Psoas muscle (tissue), 8 donors: ENCODE results near the gene RBM20. TPM values are rescaled to one million over a fixed set of nuclear protein-coding genes. Genes with fewer than 3 reads are reported as not detected.
"Not testable (repeated sequence)": the region's sequence is repeated elsewhere in the genome, so short reads cannot be mapped to it uniquely, and the experiment has no call there.

Experiments used
- ATAC-seq, 4 donors: fragments of 200-7000 bp; cut with Tn5 transposase; one replicate each; pipeline ENCODE4 v1.9.1; 2020; ENCODE audit warnings: moderate library complexity in 3 of 4, mild to moderate bottlenecking in 2 of 4
- DNase-seq, 2 donors: peaks; one replicate each; pipeline ENCODE4 v3.0.0-alpha.2; 2020
- H3K27ac ChIP-seq: fragments of 200-600 bp; one replicate; pipeline ENCODE4 v1.8.0; 2022
- H3K27me3 ChIP-seq, 3 donors: fragments of 200-600 bp in 1 of 3; one replicate each; pipeline versions ENCODE4 v1.6.1 to v1.8.0; 2013 to 2022; ENCODE audit warnings: low read length in 2 of 3, mild to moderate bottlenecking in 2 of 3, moderate library complexity in 1 of 3; ENCODE audit not compliant: insufficient read depth in 3 of 3
- H3K36me3 ChIP-seq, 2 donors: fragments of 200-600 bp in 1 of 2; one replicate each; pipeline versions ENCODE4 v1.6.1 to v1.8.0; 2013 to 2022; ENCODE audit warnings: low read depth in 1 of 2, mild to moderate bottlenecking in 1 of 2, moderate library complexity in 1 of 2; ENCODE audit not compliant: insufficient read depth in 1 of 2
- H3K4me1 ChIP-seq: fragments of 200-600 bp; one replicate; pipeline ENCODE4 v1.8.0; 2022
- H3K4me3 ChIP-seq: fragments of 200-600 bp; one replicate; pipeline ENCODE4 v1.8.0; 2022; ENCODE audit warnings: mild to moderate bottlenecking
- H3K9me3 ChIP-seq: fragments of 200-600 bp; one replicate; pipeline ENCODE4 v1.8.0; 2022
- WGBS, 3 donors: extraction: QIAGEN DNeasy Blood & Tissue Kit; methylation state at CpG; one replicate each; pipeline versions ENCODE4 v1.1.6 to v1.1.7; 2013; 5-methylcytosine and 5-hydroxymethylcytosine counted together
- intact Hi-C, 2 donors: fragments of 100-400 bp; cut with DNase I; formaldehyde crosslinking; loops; one replicate each; pipeline versions ENCODE4 v1.11.0 to v1.14.2; 2022
- polyA plus RNA-seq, 3 donors: library from polyadenylated mRNA; stranded (reverse); fragments of 200-250 nt; gene quantifications; one replicate each; pipeline ENCODE4 v1.2.3, GENCODE V29; 2013
- total RNA-seq, 4 donors: library from RNA; stranded (reverse); fragmentation: NEBNext Ultra II Directional in 2 of 4; extraction: Animal tissue kit (Norgen Biotek cat#: 25700) in 2 of 4; gene quantifications; one replicate each; pipeline versions ENCODE4 v1.2.1 to v1.2.4, GENCODE V29; 2021 to 2023
- TF ChIP-seq, protein P1 (sequence below): fragments of 200-600 bp; IDR thresholded peaks from one replicate; pipeline ENCODE4 v1.8.0; 2022; ENCODE audit warnings: antibody characterized with exemption
- donor health status: healthy with polysubstance abuse.
- donor health status: DM: no; HTN: no; CAD: no; lungs with moderate emphysema.
- donor health status: Bipolar disorder and iron deficiency.
- donor health status: healthy.
- donor health status: DM: yes; HTN: yes; CAD: no.
- donor health status: DM: no; HTN: no; CAD: no.
- donor health status: DM: no; HTN: no; CAD: no.
- donor health status: DM: yes; HTN: yes; CAD: no.

RBM20 gene
- total and polyA plus RNA-seq, 7 donors = 1.6 to 48.8 (median 14.2) TPM

DNA sequence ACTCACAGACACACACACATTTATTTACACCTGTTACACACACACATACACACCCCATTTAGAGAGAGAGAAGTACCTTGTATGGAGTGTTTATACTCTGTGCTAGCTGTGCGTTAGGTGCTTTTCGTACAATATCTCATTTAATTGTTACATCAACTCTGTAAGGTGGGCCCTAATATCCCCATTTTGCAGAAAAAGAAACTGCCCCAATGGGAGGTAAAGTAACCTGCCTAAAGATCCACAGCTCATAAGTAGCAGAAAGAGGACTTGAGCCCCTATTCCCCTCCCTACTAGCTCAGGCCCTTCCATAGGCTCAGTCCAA is 23.8 kb upstream of the RBM20 start:
- Histone ChIP-seq H3K9me3 (peaks cover 3% of the 10 kb centered on the region), H3K27me3 (no peaks in the 10 kb centered on the region), H3K36me3 (no peaks in the 10 kb centered on the region), H3K4me3 (no peak overlapping the region), H3K4me1 (peaks cover under 1% of the 10 kb centered on the region), H3K27ac (no peak overlapping the region)
- DNase-seq = no peak
- TF ChIP-seq, protein P1, sequence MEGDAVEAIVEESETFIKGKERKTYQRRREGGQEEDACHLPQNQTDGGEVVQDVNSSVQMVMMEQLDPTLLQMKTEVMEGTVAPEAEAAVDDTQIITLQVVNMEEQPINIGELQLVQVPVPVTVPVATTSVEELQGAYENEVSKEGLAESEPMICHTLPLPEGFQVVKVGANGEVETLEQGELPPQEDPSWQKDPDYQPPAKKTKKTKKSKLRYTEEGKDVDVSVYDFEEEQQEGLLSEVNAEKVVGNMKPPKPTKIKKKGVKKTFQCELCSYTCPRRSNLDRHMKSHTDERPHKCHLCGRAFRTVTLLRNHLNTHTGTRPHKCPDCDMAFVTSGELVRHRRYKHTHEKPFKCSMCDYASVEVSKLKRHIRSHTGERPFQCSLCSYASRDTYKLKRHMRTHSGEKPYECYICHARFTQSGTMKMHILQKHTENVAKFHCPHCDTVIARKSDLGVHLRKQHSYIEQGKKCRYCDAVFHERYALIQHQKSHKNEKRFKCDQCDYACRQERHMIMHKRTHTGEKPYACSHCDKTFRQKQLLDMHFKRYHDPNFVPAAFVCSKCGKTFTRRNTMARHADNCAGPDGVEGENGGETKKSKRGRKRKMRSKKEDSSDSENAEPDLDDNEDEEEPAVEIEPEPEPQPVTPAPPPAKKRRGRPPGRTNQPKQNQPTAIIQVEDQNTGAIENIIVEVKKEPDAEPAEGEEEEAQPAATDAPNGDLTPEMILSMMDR = no peak
- 95 to 100% (median 97%) methylated on average over 2 of the region's 2 CpGs for WGBS, 3 donors
- no peak for ATAC-seq
- intact Hi-C loops = no loop called here

GRCh38 chr10:110623316-110623715 is 20.8 kb upstream of the RBM20 start:
- ATAC-seq, H3K36me3 ChIP-seq, H3K4me3 ChIP-seq, H3K9me3 ChIP-seq, DNase-seq, intact Hi-C loops, H3K27ac ChIP-seq, H3K4me1 ChIP-seq, H3K27me3 ChIP-seq: not testable (repeated sequence)
- 73 to 83% (median 76%) methylated on average over 4 of the region's 4 CpGs for WGBS, 3 donors

DNA sequence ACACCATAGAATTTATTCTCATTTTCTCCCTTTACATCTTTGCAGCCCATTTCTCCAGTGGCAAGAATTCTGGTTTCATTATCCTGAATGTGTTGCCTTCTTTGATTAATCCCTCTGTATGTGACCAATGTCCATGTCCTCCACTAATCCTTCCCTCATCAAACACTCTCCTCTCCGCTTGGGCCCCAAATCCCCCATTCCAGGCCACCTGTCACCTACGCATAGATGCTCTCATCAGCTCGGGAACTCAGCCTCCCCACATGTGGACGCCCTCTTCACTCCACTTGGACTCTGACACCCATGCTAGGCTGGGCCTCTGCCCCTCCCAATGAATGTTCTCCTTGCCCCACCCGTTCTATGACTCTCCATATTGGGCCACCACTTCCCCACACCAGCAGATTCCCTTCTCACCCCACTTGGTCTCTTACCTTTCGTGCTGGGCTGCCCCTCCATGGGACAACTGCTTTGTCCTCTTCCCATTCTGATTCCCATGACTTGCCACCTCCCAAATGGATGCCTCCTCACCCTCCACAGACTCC is 18.7 kb upstream of the RBM20 start:
- intact Hi-C loops = no loop called here
- WGBS, 3 donors = 92 to 94% (median 92%) methylated on average over 6 of the region's 6 CpGs
- Histone ChIP-seq H3K36me3 (no peaks in the 10 kb centered on the region), H3K27ac (no peak overlapping the region), H3K4me1 (peaks cover 11% of the 10 kb centered on the region), H3K9me3 (peaks cover 3% of the 10 kb centered on the region), H3K4me3 (no peak overlapping the region), H3K27me3 (no peaks in the 10 kb centered on the region)
- DNase-seq = no peak
- ATAC-seq = no peak
- TF ChIP-seq, protein P1 = no peak

DNA sequence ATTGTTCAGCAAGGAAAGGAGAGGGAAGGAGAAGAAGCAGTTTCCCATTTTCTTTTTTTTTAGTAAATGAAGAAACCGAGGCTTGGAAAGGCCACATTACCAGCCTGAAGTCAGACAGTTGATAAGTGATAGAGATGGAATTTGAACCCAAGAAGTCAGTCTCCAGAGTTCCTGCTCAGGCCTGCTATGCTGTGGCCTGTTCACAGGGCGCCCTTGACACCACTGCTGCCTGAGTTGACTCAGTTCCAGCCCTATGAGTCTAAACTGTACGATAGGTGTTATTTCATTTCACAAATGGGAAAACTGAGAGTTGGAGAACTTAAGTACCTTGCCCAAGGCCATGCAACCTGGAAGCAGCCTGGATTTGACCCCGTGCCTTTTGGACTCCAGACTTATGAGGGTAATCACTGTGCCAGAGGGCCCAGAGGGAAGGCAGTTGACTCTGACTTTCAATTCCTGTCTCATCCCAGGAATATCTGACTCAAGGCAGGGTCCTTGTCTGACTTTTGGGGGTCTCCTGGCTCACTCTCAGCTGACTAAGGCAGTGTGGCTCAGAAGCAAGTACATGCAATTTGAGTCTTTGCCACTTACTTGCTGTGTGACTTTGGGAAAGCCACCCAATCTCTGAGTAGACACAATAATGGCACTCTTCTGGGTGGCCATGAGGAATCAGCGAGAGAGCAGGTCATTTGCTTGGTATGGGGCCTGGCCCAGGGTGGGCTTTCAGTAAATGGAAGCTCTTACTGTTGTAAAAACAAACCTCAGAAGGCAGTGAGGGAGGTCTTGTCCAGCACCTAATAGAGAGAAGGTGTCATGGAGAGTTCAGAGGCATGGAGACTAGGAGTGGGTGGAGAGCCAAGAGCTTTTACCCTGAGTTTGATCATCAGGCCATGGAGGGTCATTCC is 17.9 kb upstream of the RBM20 start:
- TF ChIP-seq, protein P1 = no peak
- WGBS, 3 donors = 91 to 99% (median 97%) methylated on average over 5 of the region's 5 CpGs
- H3K4me3 ChIP-seq = no peak overlapping the region
- no peaks in the 10 kb centered on the region for H3K36me3 ChIP-seq
- H3K9me3 ChIP-seq = peaks cover under 1% of the 10 kb centered on the region
- ATAC-seq (no peak), DNase-seq (no peak)
- no peaks in the 10 kb centered on the region for H3K27me3 ChIP-seq
- H3K4me1 ChIP-seq = peaks cover 13% of the 10 kb centered on the region
- intact Hi-C loops = no loop called here
- H3K27ac ChIP-seq = no peak overlapping the region

GRCh38 chr10:110628161-110628560 is 16.0 kb upstream of the RBM20 start:
- no peak overlapping the region for H3K27ac ChIP-seq
- no peaks in the 10 kb centered on the region for H3K27me3 ChIP-seq
- H3K9me3 ChIP-seq = no peaks in the 10 kb centered on the region
- TF ChIP-seq, protein P1 = no peak
- H3K36me3 ChIP-seq = no peaks in the 10 kb centered on the region
- no peak for ATAC-seq
- no peak overlapping the region for H3K4me3 ChIP-seq
- DNase-seq = no peak
- intact Hi-C loops = no loop called here
- H3K4me1 ChIP-seq = peaks cover 13% of the 10 kb centered on the region
